ENCODE results near the gene PLSCR1. TPM values are rescaled to one million over a fixed set of nuclear protein-coding genes. Genes with fewer than 3 reads are reported as not detected.
"Not testable (repeated sequence)": the region's sequence is repeated elsewhere in the genome, so short reads cannot be mapped to it uniquely, and the experiment has no call there.

Gene PLSCR1
- polyA plus RNA-seq, 4 donors: 78.3 to 92.3 (median 83.9) TPM

- no peak for DNase-seq (ENCODE audit: low read depth in 4 of 4, low spot score in 2 of 4)
Observed at GRCh38 chr3:146485297-146485696, 59.1 kb downstream of the PLSCR1 start.

- DNase-seq (ENCODE audit: low read depth in 4 of 4, low spot score in 2 of 4): no peak
Observed at GRCh38 chr3:146476094-146476740, 68.2 kb downstream of the PLSCR1 start.

- DNase-seq (ENCODE audit: low read depth in 4 of 4, low spot score in 2 of 4): not testable (repeated sequence)
Observed at GRCh38 chr3:146474976-146475375, 69.4 kb downstream of the PLSCR1 start.

- no peak for DNase-seq (ENCODE audit: low read depth in 4 of 4, low spot score in 2 of 4)
Observed at GRCh38 chr3:146473726-146474125, 70.7 kb downstream of the PLSCR1 start.

- DNase-seq (ENCODE audit: low read depth in 4 of 4, low spot score in 2 of 4): no peak
Observed at GRCh38 chr3:146472611-146473010, 71.8 kb downstream of the PLSCR1 start.

GRCh38 chr3:146471012-146471411, 73.4 kb downstream of the PLSCR1 start:
- no peak for DNase-seq (ENCODE audit: low read depth in 4 of 4, low spot score in 2 of 4)

- no peak for DNase-seq (ENCODE audit: low read depth in 4 of 4, low spot score in 2 of 4)
Observed at GRCh38 chr3:146470425-146470990, 73.9 kb downstream of the PLSCR1 start.

GRCh38 chr3:146469150-146470017, 75.0 kb downstream of the PLSCR1 start, which contains the start of gene PLSCR2:
TSS of gene PLSCR2 (minus strand) at chr3:146469561. CDS start at chr3:146459904, 9,657 bp downstream.
- DNase-seq (ENCODE audit: low read depth in 4 of 4, low spot score in 2 of 4): peak; percentile 23 to 57 (median 39)

- DNase-seq (ENCODE audit: low read depth in 4 of 4, low spot score in 2 of 4): peak in 1 of 4 donors; percentile 21
Observed at GRCh38 chr3:146468671-146469149, 75.7 kb downstream of the PLSCR1 start.

- DNase-seq (ENCODE audit: low read depth in 4 of 4, low spot score in 2 of 4): no peak
Observed at GRCh38 chr3:146468234-146468633, 76.2 kb downstream of the PLSCR1 start.

GRCh38 chr3:146466604-146467003, 77.8 kb downstream of the PLSCR1 start:
- DNase-seq (ENCODE audit: low read depth in 4 of 4, low spot score in 2 of 4): no peak

- no peak for DNase-seq (ENCODE audit: low read depth in 4 of 4, low spot score in 2 of 4)
Observed at GRCh38 chr3:146465693-146466465, 78.5 kb downstream of the PLSCR1 start.

Other genes starting within 250 kb of the PLSCR1 start
- 1 to 10 TPM in 3 of 4 donors, under 1 TPM in 1; 0.57 to 1.4 (median 1.2) TPM for gene PLSCR2, start 75.0 kb downstream of the PLSCR1 start, polyA plus RNA-seq (ENCODE audit: insufficient read length in 4 of 4)
- gene PLSCR5, start 60.7 kb upstream of the PLSCR1 start, polyA plus RNA-seq (ENCODE audit: insufficient read length in 4 of 4): not detected

Data from left renal cortex interstitium (tissue), 4 donors.